Measurements from ENCODE around the gene MAGI2. TPM values are rescaled to one million over a fixed set of nuclear protein-coding genes. Genes with fewer than 3 reads are reported as not detected.
"Not testable (repeated sequence)": the region's sequence is repeated elsewhere in the genome, so short reads cannot be mapped to it uniquely, and the experiment has no call there.

MAGI2 gene
- total RNA-seq, 1 experiment from 2014 or later, result 2.0 TPM

GRCh38 chr7:79078273-79078672, 375.2 kb downstream of the MAGI2 start:
- in situ Hi-C loops (cut with HindIII; ENCODE audit: low pct_unique_long_range_greater_than_20kb, low sequenced_read_pairs), result no loop called here
- no peak for DNase-seq (ENCODE audit: low read depth, low spot score)

DNA sequence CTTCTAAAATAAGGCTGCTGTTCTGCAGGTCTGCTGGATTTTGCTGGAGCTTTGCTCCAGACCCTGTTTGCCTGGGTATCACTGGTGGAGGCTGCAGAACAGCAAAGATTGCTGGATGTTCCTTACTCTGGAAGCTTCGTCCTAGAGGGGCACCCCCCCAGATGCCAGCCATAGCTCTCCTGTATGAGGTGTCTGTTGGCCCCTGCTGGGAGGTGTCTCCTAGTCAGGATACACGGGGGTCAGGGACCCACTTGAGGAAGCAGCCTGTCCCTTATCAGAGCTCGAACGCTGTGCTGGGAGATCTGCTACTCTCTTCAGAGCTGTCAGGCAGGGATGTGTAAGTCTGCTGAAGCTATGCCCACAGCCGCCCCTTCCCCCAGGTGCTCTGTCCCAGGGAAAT, 382.3 kb downstream of the MAGI2 start:
- in situ Hi-C loops (cut with HindIII; ENCODE audit: low pct_unique_long_range_greater_than_20kb, low sequenced_read_pairs); DNase-seq (ENCODE audit: low read depth, low spot score): not testable (repeated sequence)

GRCh38 chr7:79064187-79064823, 389.2 kb downstream of the MAGI2 start:
- in situ Hi-C loops (cut with HindIII; ENCODE audit: low pct_unique_long_range_greater_than_20kb, low sequenced_read_pairs), result no loop called here
- no peak for DNase-seq (ENCODE audit: low read depth, low spot score)

DNA sequence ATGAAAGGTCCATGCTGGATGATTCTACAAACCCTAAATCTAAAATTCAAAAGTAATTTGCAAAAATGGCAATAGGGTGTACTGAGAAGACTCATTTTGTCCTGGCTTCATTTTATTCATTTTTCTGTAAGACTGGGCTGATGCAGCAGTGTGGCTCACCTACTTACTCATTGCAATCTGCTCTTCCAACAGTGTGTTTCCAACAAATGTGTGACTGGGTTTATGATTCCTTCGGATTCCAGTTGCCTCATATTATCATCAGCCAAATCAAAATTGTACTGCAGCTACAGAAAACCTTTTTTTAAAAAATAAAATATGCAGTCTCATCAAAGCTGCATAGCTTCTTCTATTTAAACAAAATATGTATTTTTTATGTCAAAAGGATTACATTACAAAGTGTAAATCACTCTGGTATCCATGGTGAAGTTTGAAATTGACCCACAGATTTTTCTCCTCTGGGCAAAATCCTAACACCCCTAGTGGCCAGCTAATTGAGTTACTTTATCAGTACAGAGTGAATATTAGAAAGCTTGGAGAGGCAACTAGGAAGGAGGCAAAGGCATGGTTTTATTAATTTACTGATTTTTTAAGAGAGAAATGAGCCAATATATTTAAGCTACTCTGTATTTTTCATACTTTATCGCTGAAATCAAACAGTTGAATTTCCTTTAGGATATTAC, 390.3 kb downstream of the MAGI2 start:
- in situ Hi-C loops (cut with HindIII; ENCODE audit: low pct_unique_long_range_greater_than_20kb, low sequenced_read_pairs), result no loop called here
- DNase-seq (ENCODE audit: low read depth, low spot score), result peak; percentile 26

- DNase-seq (ENCODE audit: low read depth, low spot score), result no peak
- in situ Hi-C loops (cut with HindIII; ENCODE audit: low pct_unique_long_range_greater_than_20kb, low sequenced_read_pairs), result no loop called here
These were observed 393.0 kb downstream of the MAGI2 start for GRCh38 chr7:79060498-79060897.

GRCh38 chr7:79055722-79056415, 397.6 kb downstream of the MAGI2 start:
- in situ Hi-C loops (cut with HindIII; ENCODE audit: low pct_unique_long_range_greater_than_20kb, low sequenced_read_pairs), result no loop called here
- no peak for DNase-seq (ENCODE audit: low read depth, low spot score)

DNA sequence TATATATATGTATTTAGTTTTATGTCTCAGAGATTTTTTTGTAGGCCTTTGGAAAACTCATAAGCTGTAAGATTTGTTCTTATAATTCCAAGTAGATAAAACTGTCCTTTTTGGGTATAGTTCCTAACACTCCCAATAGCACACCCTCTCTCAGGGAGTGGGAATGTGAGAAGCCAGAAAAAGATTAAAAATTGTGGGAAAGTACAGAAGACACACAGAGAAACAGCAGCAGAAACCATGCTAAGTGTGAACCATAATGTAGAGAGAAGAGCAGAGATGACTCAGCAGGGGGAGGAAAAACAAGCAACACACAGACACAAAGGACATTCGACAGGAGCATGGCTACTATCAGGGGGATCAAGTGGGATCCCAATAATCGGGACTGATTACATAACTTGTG, 401.6 kb downstream of the MAGI2 start:
- in situ Hi-C loops (cut with HindIII; ENCODE audit: low pct_unique_long_range_greater_than_20kb, low sequenced_read_pairs), result no loop called here
- DNase-seq (ENCODE audit: low read depth, low spot score), result no peak

- in situ Hi-C loops (cut with HindIII; ENCODE audit: low pct_unique_long_range_greater_than_20kb, low sequenced_read_pairs), result no loop called here
- peak; percentile 93 for DNase-seq (ENCODE audit: low read depth, low spot score)
These were observed 402.9 kb downstream of the MAGI2 start for GRCh38 chr7:79050603-79051002.

DNA sequence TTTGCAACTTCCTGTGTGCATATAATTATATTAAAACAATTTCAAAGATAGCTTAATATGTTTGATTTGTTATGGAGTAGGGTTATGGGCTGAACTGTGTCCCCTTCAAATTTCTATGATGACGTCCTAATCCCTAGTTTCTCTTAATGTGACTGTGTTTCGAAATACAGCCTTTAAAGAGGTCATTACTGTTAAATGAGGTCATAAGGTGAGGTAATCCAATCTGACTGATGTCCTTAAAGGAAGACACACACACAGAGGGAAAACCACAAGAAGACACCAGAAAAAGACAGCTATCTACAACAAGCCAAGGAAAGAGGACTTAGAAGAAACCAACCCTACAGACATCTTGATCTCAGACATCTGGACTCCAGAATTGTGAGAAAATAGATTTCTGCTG, 407.4 kb downstream of the MAGI2 start:
- no peak for DNase-seq (ENCODE audit: low read depth, low spot score)
- in situ Hi-C loops (cut with HindIII; ENCODE audit: low pct_unique_long_range_greater_than_20kb, low sequenced_read_pairs), result no loop called here

- no peak for DNase-seq (ENCODE audit: low read depth, low spot score)
- in situ Hi-C loops (cut with HindIII; ENCODE audit: low pct_unique_long_range_greater_than_20kb, low sequenced_read_pairs), result no loop called here
These were observed 416.5 kb downstream of the MAGI2 start for GRCh38 chr7:79037001-79037400.

- DNase-seq (ENCODE audit: low read depth, low spot score), result no peak
- in situ Hi-C loops (cut with HindIII; ENCODE audit: low pct_unique_long_range_greater_than_20kb, low sequenced_read_pairs), result no loop called here
These were observed 417.1 kb downstream of the MAGI2 start for GRCh38 chr7:79036356-79036755.

- no peak for DNase-seq (ENCODE audit: low read depth, low spot score)
- in situ Hi-C loops (cut with HindIII; ENCODE audit: low pct_unique_long_range_greater_than_20kb, low sequenced_read_pairs), result no loop called here
These were observed 417.6 kb downstream of the MAGI2 start for GRCh38 chr7:79035858-79036257.

GRCh38 chr7:79034730-79035129, 418.7 kb downstream of the MAGI2 start:
- in situ Hi-C loops (cut with HindIII; ENCODE audit: low pct_unique_long_range_greater_than_20kb, low sequenced_read_pairs), result no loop called here

GRCh38 chr7:79019711-79020110, 433.8 kb downstream of the MAGI2 start:
- in situ Hi-C loops (cut with HindIII; ENCODE audit: low pct_unique_long_range_greater_than_20kb, low sequenced_read_pairs); DNase-seq (ENCODE audit: low read depth, low spot score): not testable (repeated sequence)

More at GRCh38 chr7:79034730-79035129, 418.7 kb downstream of the MAGI2 start:
- DNase-seq (ENCODE audit: low read depth, low spot score), result no peak

DNA sequence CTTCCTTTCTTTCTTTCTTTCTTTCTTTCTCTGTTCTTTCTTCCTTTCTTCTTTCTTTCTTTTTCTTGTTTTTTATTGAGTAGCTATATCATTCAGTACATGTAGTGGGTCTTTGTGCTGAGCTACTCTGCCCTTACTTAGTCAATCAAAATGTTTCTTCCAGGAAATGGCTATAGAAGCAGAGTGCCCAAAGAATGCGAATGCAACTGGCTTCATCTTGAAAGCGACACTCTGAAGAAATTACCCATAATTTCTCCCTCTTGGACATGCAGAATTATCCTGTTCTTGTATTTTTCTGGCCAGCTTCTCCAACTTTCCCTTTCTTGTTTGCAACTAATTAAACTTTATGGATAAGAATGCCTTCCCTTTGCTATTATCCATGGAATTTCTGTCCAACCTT, 441.5 kb downstream of the MAGI2 start:
- in situ Hi-C loops (cut with HindIII; ENCODE audit: low pct_unique_long_range_greater_than_20kb, low sequenced_read_pairs), result no loop called here
- DNase-seq (ENCODE audit: low read depth, low spot score), result no peak

GRCh38 chr7:79009647-79010046, 443.8 kb downstream of the MAGI2 start:
- in situ Hi-C loops (cut with HindIII; ENCODE audit: low pct_unique_long_range_greater_than_20kb, low sequenced_read_pairs), result no loop called here
- no peak for DNase-seq (ENCODE audit: low read depth, low spot score)

GRCh38 chr7:79008786-79009185, 444.7 kb downstream of the MAGI2 start:
- in situ Hi-C loops (cut with HindIII; ENCODE audit: low pct_unique_long_range_greater_than_20kb, low sequenced_read_pairs), result no loop called here
- no peak for DNase-seq (ENCODE audit: low read depth, low spot score)

- in situ Hi-C loops (cut with HindIII; ENCODE audit: low pct_unique_long_range_greater_than_20kb, low sequenced_read_pairs), result no loop called here
- DNase-seq (ENCODE audit: low read depth, low spot score), result no peak
These were observed 457.5 kb downstream of the MAGI2 start for GRCh38 chr7:78996013-78996412.

GRCh38 chr7:78993341-78993740, 460.1 kb downstream of the MAGI2 start:
- DNase-seq (ENCODE audit: low read depth, low spot score), result peak; percentile 17
- in situ Hi-C loops (cut with HindIII; ENCODE audit: low pct_unique_long_range_greater_than_20kb, low sequenced_read_pairs), result no loop called here

All from SK-MEL-5 (cell line).